Osteocyte (in vitro differentiated cells): ENCODE data around the gene PCNT. TPM values are rescaled to one million over a fixed set of nuclear protein-coding genes. Genes with fewer than 3 reads are reported as not detected.

Source experiments
- DNase-seq: peaks from one replicate; pipeline ENCODE4 v3.0.0; 2021; ENCODE audit warnings: mixed read lengths; ENCODE audit not compliant: unreplicated experiment; ENCODE audit errors: extremely low spot score
- H3K27ac Mint-ChIP-seq: one replicate; pipeline ENCODE4 v1.8.0; 2021; ENCODE audit warnings: mild to moderate bottlenecking, mixed read lengths; ENCODE audit not compliant: unreplicated experiment
- H3K27me3 Mint-ChIP-seq: one replicate; pipeline ENCODE4 v1.8.0; 2021; ENCODE audit warnings: mixed read lengths; ENCODE audit not compliant: unreplicated experiment
- H3K36me3 Mint-ChIP-seq: one replicate; pipeline ENCODE4 v1.8.0; 2021; ENCODE audit warnings: mixed read lengths; ENCODE audit not compliant: unreplicated experiment
- H3K4me1 Mint-ChIP-seq: one replicate; pipeline ENCODE4 v1.8.0; 2021; ENCODE audit warnings: mixed read lengths; ENCODE audit not compliant: unreplicated experiment
- H3K4me3 Mint-ChIP-seq: one replicate; pipeline ENCODE4 v1.8.0; 2021; ENCODE audit warnings: mild to moderate bottlenecking, moderate library complexity, mixed read lengths; ENCODE audit not compliant: unreplicated experiment
- H3K9me3 Mint-ChIP-seq: one replicate; pipeline ENCODE4 v1.8.0; 2021; ENCODE audit warnings: mixed read lengths; ENCODE audit not compliant: unreplicated experiment
- CTCF ChIP-seq: fragments of 200-600 bp; sonication (generic); IDR thresholded peaks from 2 replicates; pipeline ENCODE4 v1.5.0; 2021; ENCODE audit warnings: antibody characterized with exemption, mild to moderate bottlenecking, moderate library complexity
- total RNA-seq: library from RNA; stranded (reverse); gene quantifications from 2 replicates; pipeline ENCODE4 v1.2.1, GENCODE V29; 2021

Gene PCNT
- total RNA-seq, 1 donor from 2014 or later = 38.9 TPM

- TF ChIP-seq CTCF = no peak
- Mint-ChIP-seq H3K4me1 (no peaks in the 10 kb centered on the region), H3K36me3 (peaks cover 25% of the 10 kb centered on the region), H3K27ac (no peak overlapping the region), H3K4me3 (no peak overlapping the region), H3K27me3 (no peaks in the 10 kb centered on the region), H3K9me3 (no peaks in the 10 kb centered on the region)
- DNase-seq = no peak
These were observed 88.8 kb downstream of the PCNT start for GRCh38 chr21:46412521-46413364.

- no peak for TF ChIP-seq CTCF
- Mint-ChIP-seq H3K27ac (no peak overlapping the region), H3K4me1 (no peaks in the 10 kb centered on the region), H3K27me3 (no peaks in the 10 kb centered on the region), H3K9me3 (no peaks in the 10 kb centered on the region), H3K4me3 (no peak overlapping the region), H3K36me3 (peaks cover 29% of the 10 kb centered on the region)
- DNase-seq = no peak
These were observed 89.4 kb downstream of the PCNT start for GRCh38 chr21:46413365-46413696.

GRCh38 chr21:46414965-46415275, 91.0 kb downstream of the PCNT start:
- Mint-ChIP-seq H3K4me1 (no peaks in the 10 kb centered on the region), H3K36me3 (peaks cover 35% of the 10 kb centered on the region), H3K4me3 (no peak overlapping the region), H3K27me3 (no peaks in the 10 kb centered on the region), H3K9me3 (no peaks in the 10 kb centered on the region), H3K27ac (no peak overlapping the region)
- TF ChIP-seq CTCF = no peak
- DNase-seq = no peak

GRCh38 chr21:46416551-46416950, 92.6 kb downstream of the PCNT start:
- TF ChIP-seq CTCF = no peak
- no peak for DNase-seq
- Mint-ChIP-seq H3K27me3 (no peaks in the 10 kb centered on the region), H3K36me3 (peaks cover 30% of the 10 kb centered on the region), H3K4me1 (no peaks in the 10 kb centered on the region), H3K27ac (no peak overlapping the region), H3K9me3 (no peaks in the 10 kb centered on the region), H3K4me3 (no peak overlapping the region)

GRCh38 chr21:46418265-46418946, 94.5 kb downstream of the PCNT start:
- H3K27me3 Mint-ChIP-seq = no peaks in the 10 kb centered on the region
- H3K4me1 Mint-ChIP-seq = no peaks in the 10 kb centered on the region
- H3K36me3 Mint-ChIP-seq = peaks cover 26% of the 10 kb centered on the region
- H3K4me3 Mint-ChIP-seq = no peak overlapping the region
- no peak for DNase-seq
- TF ChIP-seq CTCF = no peak
- H3K27ac Mint-ChIP-seq = no peak overlapping the region
- H3K9me3 Mint-ChIP-seq = no peaks in the 10 kb centered on the region
